ENCODE data around the gene NDUFV2. TPM values are rescaled to one million over a fixed set of nuclear protein-coding genes. Genes with fewer than 3 reads are reported as not detected.

The NDUFV2 gene
- total and polyA plus RNA-seq, 12 donors, result 362 to 1,061 (median 482) TPM

DNA sequence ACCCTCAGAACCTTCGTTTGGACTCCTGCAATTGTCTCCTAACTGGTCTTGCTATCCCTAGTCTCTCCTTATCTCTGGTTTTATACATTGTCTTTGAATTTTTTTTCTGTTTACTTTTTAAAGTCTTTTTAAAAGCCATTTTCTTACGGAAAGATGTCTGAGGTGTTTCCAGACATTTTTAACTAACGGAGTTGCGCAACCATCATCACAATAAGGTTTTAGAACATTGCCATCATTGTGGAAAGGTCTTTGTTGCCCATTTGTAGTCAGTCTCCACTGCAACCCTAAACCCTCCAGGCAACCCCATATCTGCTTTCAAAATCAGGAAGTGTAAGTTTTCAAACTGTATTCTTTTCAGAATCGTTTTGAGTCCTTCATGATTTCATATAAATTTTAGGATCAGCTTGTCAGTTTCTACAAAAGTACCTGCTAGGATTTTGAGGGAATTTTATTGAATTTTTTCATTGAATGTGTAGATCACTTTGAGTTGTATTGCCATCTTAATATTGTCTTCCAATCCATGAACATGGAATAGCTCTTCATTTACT lies 80.4 kb downstream of the NDUFV2 start:
- peaks cover 0 to 3% (median 0%) of the 10 kb centered on the region in 11 donors for H3K9me3 ChIP-seq
- H3K27me3 ChIP-seq, result no peaks in the 10 kb centered on the region
- peaks cover 0 to 36% (median 3%) of the 10 kb centered on the region in 9 donors for H3K36me3 ChIP-seq
- H3K4me3 ChIP-seq, result no peak overlapping the region
- DNase-seq (no peak), ATAC-seq (no peak)
- H3K27ac ChIP-seq, result no peak overlapping the region
- TF ChIP-seq, protein P1, sequence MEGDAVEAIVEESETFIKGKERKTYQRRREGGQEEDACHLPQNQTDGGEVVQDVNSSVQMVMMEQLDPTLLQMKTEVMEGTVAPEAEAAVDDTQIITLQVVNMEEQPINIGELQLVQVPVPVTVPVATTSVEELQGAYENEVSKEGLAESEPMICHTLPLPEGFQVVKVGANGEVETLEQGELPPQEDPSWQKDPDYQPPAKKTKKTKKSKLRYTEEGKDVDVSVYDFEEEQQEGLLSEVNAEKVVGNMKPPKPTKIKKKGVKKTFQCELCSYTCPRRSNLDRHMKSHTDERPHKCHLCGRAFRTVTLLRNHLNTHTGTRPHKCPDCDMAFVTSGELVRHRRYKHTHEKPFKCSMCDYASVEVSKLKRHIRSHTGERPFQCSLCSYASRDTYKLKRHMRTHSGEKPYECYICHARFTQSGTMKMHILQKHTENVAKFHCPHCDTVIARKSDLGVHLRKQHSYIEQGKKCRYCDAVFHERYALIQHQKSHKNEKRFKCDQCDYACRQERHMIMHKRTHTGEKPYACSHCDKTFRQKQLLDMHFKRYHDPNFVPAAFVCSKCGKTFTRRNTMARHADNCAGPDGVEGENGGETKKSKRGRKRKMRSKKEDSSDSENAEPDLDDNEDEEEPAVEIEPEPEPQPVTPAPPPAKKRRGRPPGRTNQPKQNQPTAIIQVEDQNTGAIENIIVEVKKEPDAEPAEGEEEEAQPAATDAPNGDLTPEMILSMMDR (IDR thresholded peaks at IDR 0.05), result no peak
- WGBS, 2 donors, result 73 to 74% methylated on average over 5 of the region's 5 CpGs
- H3K4me1 ChIP-seq, result peaks cover 0 to 48% (median 21%) of the 10 kb centered on the region in 9 donors
- intact Hi-C loops (cut with DNase I), result no loop called here

Other genes with a start within 250 kb of the NDUFV2 start
- gene ANKRD12, start 34.1 kb downstream of the NDUFV2 start, total RNA-seq, result 10 to 100 TPM; 34.5 to 70.2 (median 55.5) TPM
- gene ANKRD12, start 34.1 kb downstream of the NDUFV2 start, polyA plus RNA-seq, result 10 to 100 TPM in 1 of 2 donors, 1 to 10 TPM in 1; 3.1 to 69.9 TPM
- 10 to 100 TPM in 7 of 10 donors, 1 to 10 TPM in 3; 7.4 to 15.0 (median 12.0) TPM for gene TWSG1, start 232.1 kb downstream of the NDUFV2 start, total RNA-seq
- gene TWSG1, start 232.1 kb downstream of the NDUFV2 start, polyA plus RNA-seq, result 1 to 10 TPM; 6.6 to 9.3 TPM